K562 (cell line): ENCODE data around the gene SLC25A45. TPM values are rescaled to one million over a fixed set of nuclear protein-coding genes. Genes with fewer than 3 reads are reported as not detected.

Experiments
- ATF2 ChIP-seq: sonication (generic); formaldehyde crosslinking; IDR thresholded peaks from 2 replicates; pipeline ENCODE4 v1.8.1; 2022; ENCODE audit warnings: missing genetic modification reagents
- BDP1 ChIP-seq: IDR thresholded peaks from 3 replicates; pipeline ENCODE4 v1.6.1; 2011; ENCODE audit not compliant: insufficient read length, insufficient read depth
- CREB3 ChIP-seq: fragments of 450-650 bp; conservative IDR thresholded peaks from 2 replicates; pipeline ENCODE4 v1.6.1; 2016; ENCODE audit warnings: missing genetic modification characterization, low read depth, mild to moderate bottlenecking, missing compliant biosample characterization, moderate library complexity
- KAT7 ChIP-seq: sonication (generic); formaldehyde crosslinking; IDR thresholded peaks from 2 replicates; pipeline ENCODE4 v1.8.0; 2022; ENCODE audit warnings: missing genetic modification reagents, mild to moderate bottlenecking, borderline replicate concordance
- KDM4B ChIP-seq, 2 experiments: fragments of 450-650 bp in 1 of 2; sonication (generic) in 1 of 2; IDR thresholded peaks; 2 replicates each; pipeline ENCODE4 v1.6.1; 2016 to 2017; ENCODE audit warnings: borderline replicate concordance in 2 of 2, antibody characterized with exemption in 1 of 2, low read depth in 1 of 2, mild to moderate bottlenecking in 1 of 2
- LARP7 ChIP-seq: fragments of 450-650 bp; IDR thresholded peaks from 2 replicates; pipeline ENCODE4 v1.6.1; 2016
- MCM2 ChIP-seq: fragments of 450-650 bp; IDR thresholded peaks from 2 replicates; pipeline ENCODE4 v1.6.1; 2017; ENCODE audit warnings: low read depth, mild to moderate bottlenecking
- MEF2D ChIP-seq: conservative IDR thresholded peaks from 2 replicates; pipeline ENCODE4 v1.6.1; 2016; ENCODE audit warnings: low read depth, missing genetic modification characterization, missing compliant biosample characterization
- MTA1 ChIP-seq: fragments of 450-650 bp; IDR thresholded peaks from 2 replicates; pipeline ENCODE4 v1.6.1; 2017; ENCODE audit warnings: borderline replicate concordance
- MYBL2 ChIP-seq, 2 experiments: fragments of 450-650 bp in 1 of 2; sonication (generic) in 1 of 2; formaldehyde crosslinking in 1 of 2; IDR thresholded peaks; 2 replicates each; pipeline versions ENCODE4 v1.6.1 to v1.8.1; 2017 to 2022; ENCODE audit warnings: borderline replicate concordance in 1 of 2, inconsistent platforms in 1 of 2, low read depth in 1 of 2, mild to moderate bottlenecking in 1 of 2, missing genetic modification reagents in 1 of 2, moderate library complexity in 1 of 2
- NCOR1 ChIP-seq: fragments of 450-650 bp; IDR thresholded peaks from 2 replicates; pipeline ENCODE4 v1.6.1; 2016; ENCODE audit warnings: mild to moderate bottlenecking, moderate library complexity
- TCFL5 ChIP-seq: fragments of 250-450 bp; sonication (Bioruptor Pico); conservative IDR thresholded peaks from 2 replicates; pipeline ENCODE4 v1.6.1; 2021; ENCODE audit warnings: mild to moderate bottlenecking, moderate library complexity, matching md5 sums
- WHSC1 ChIP-seq: IDR thresholded peaks from one replicate; pipeline ENCODE4 v1.6.1; 2012; ENCODE audit warnings: low read length, control low read depth, inconsistent platforms
- ZFP30 ChIP-seq: fragments of 250-450 bp; sonication (Bioruptor Pico); IDR thresholded peaks from 2 replicates; pipeline ENCODE4 v1.8.0; 2022; ENCODE audit warnings: moderate library complexity, mild to moderate bottlenecking, inconsistent platforms, borderline replicate concordance
- polyA plus RNA-seq, 8 experiments: library from polyadenylated mRNA; depleted of rRNA in 4 of 8; stranded (reverse) in 5 of 8; unstranded in 3 of 8; fragments of >200 nt; fragmentation: Nextera tagmentation in 2 of 8; fragmentation: Illumina TruSeq in 1 of 8; extraction: Ambion mirVana in 2 of 8; extraction: Trizol in 1 of 8; gene quantifications; 2 replicates each; pipeline versions ENCODE4 v1.2.1 to v1.2.3, GENCODE V29; 2011 to 2014; ENCODE audit warnings: inconsistent platforms in 1 of 8, missing spikeins in 1 of 8
- total RNA-seq, 7 experiments: library from RNA; depleted of rRNA in 6 of 7; stranded (reverse); fragments of >200 nt in 6 of 7; fragmentation: Illumina TruSeq in 2 of 7; extraction: Trizol in 2 of 7; gene quantifications; 2 replicates each; pipeline versions ENCODE4 v1.2.1 to v1.2.3, GENCODE V29; 2011 to 2021; ENCODE audit warnings: low replicate concordance in 1 of 7
- TF ChIP-seq, protein P1 (sequence below), 2 experiments: fragments of 450-650 bp in 1 of 2; sonication (generic) in 1 of 2; formaldehyde crosslinking in 1 of 2; IDR thresholded peaks; 2 replicates each; pipeline versions ENCODE4 v1.7.1 to v1.9.0; 2016 to 2022; ENCODE audit warnings: inconsistent platforms in 1 of 2, mild to moderate bottlenecking in 1 of 2, missing genetic modification reagents in 1 of 2

SLC25A45 gene
- total and polyA plus RNA-seq, 9 of the 15 experiments (the other 6 are each of a cell fraction or from before 2014, with no cell fraction given), result 0.15 to 2.3 (median 0.68) TPM

- TF ChIP-seq KAT7 (CRISPR knock-in tag) (0 out of 2 replicates have a peak, but pooled peaks have one; percentile 78), CREB3 (tag) (0 out of 2 replicates have a peak, but pooled peaks have one; percentile 64), BDP1 (no peak), NCOR1 (no peak), MEF2D (tag) (0 out of 2 replicates have a peak, but pooled peaks have one; percentile 53), MCM2 (no peak), MYBL2 (IDR thresholded peaks at IDR 0.05; ENCODE audit: low read depth) (no peak), MYBL2 (CRISPR knock-in tag; IDR thresholded peaks at IDR 0.05; ENCODE audit: borderline replicate concordance) (no peak), LARP7 (no peak), WHSC1 (no peak), ATF2 (CRISPR knock-in tag) (0 out of 2 replicates have a peak, but pooled peaks have one; percentile 3), ZFP30 (CRISPR knock-in tag) (no peak), MTA1 (peak; percentile 84), KDM4B (IDR thresholded peaks at IDR 0.05; ENCODE audit: borderline replicate concordance in 2 of 2, low read depth in 1 of 2) (no peak), TCFL5 (CRISPR knock-in tag) (no peak; the same call in 1 of the 2 replicates)
- TF ChIP-seq, protein P1, sequence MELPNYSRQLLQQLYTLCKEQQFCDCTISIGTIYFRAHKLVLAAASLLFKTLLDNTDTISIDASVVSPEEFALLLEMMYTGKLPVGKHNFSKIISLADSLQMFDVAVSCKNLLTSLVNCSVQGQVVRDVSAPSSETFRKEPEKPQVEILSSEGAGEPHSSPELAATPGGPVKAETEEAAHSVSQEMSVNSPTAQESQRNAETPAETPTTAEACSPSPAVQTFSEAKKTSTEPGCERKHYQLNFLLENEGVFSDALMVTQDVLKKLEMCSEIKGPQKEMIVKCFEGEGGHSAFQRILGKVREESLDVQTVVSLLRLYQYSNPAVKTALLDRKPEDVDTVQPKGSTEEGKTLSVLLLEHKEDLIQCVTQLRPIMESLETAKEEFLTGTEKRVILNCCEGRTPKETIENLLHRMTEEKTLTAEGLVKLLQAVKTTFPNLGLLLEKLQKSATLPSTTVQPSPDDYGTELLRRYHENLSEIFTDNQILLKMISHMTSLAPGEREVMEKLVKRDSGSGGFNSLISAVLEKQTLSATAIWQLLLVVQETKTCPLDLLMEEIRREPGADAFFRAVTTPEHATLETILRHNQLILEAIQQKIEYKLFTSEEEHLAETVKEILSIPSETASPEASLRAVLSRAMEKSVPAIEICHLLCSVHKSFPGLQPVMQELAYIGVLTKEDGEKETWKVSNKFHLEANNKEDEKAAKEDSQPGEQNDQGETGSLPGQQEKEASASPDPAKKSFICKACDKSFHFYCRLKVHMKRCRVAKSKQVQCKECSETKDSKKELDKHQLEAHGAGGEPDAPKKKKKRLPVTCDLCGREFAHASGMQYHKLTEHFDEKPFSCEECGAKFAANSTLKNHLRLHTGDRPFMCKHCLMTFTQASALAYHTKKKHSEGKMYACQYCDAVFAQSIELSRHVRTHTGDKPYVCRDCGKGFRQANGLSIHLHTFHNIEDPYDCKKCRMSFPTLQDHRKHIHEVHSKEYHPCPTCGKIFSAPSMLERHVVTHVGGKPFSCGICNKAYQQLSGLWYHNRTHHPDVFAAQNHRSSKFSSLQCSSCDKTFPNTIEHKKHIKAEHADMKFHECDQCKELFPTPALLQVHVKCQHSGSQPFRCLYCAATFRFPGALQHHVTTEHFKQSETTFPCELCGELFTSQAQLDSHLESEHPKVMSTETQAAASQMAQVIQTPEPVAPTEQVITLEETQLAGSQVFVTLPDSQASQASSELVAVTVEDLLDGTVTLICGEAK (IDR thresholded peaks at IDR 0.05), result peak; percentile 9; the same call in 1 of the 2 replicates
- TF ChIP-seq, protein P1 (CRISPR knock-in tag; IDR thresholded peaks at IDR 0.05), result no peak
Observed at GRCh38 chr11:65386307-65387140, 4.1 kb upstream of the SLC25A45 start, which contains the start of gene FRMD8 (continued).
